ENCODE measurements around the gene EME2.

The EME2 gene

DNA sequence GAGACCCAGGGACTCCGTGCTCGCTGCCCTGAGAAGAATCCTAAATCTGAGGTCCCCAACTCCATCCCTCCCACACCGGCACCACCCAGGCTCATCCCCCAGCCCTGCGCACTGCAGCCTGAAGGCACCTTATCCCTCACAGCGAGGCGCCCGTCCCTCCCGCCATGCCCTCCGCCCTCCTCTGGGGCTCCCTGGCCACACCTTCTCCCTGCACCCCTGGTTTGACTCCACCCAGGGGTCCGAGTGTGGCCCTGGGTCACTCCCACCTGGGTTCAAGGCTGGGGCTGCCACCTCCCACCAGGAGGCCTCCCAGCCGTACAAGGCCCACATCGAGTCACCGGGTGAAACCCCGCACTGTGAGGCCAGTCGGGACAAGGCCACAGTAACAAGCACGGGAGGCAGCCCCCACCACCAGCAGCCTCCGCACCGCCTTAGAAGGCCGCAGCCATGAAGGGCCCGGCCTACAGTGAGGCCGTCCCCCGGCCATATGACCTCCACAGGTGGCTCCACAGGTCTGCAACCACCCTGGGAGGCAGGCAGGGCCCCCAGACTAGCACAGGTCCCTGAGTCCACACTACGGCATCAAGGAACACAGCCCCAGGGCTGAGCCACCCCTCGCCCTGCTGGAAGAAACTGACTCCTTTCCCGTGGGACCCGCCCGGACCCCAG lies 45.7 kb downstream of the EME2 start:
- DNase-seq (ENCODE audit: low read depth in 1 of 2, low spot score in 1 of 2), result no peak

DNA sequence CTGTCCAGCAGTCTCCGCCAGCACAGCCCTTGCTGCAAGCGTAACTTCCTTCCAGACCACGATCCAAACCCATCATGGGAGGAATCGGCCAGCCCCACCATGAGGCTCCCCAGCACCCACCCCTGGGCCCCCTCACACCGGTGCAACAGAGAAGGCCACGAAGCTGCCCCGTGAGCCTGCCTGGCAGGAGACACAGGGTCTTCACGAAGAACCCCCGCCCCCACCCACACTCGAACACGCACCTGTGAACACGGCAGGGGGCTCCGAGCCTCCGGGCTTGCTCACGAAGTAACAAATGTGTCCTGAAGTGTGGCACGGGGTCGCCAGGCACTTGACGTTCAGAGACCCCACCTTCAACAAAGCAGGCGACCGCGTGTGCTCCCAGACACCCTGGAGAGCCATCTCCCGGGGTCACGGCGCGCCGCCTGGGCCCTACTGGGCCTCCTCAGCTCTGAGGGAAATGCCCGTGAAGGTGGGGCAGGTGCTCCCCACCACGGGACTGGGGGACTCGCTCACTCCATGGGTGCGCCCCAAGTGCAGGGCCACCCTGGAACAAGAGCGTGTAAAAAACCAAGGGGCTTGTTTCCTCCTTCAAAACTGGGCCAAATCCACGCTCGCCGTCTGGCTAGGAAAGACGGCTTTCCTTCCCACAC lies 46.4 kb downstream of the EME2 start:
- no peak for DNase-seq (ENCODE audit: low read depth in 1 of 2, low spot score in 1 of 2)

DNA sequence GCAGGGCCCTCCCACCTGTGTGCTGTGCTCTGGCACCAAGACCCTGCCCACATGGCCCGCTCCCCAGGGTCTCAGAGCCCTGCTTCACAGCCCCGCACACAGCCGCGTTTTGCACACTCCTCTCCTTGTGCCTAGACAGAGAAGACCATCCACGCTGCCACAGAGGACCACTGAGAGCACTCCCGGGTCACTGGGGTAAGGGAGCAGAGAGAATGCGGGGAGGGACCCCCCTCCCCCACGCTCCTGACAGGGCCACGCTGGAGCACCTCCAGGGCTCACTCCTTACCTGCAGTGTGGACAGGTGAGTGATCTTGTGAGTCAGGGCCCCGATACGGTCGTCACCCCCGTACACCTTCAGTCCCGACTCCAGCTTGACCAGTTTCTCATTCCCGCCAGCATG lies 47.0 kb downstream of the EME2 start:
- no peak for DNase-seq (ENCODE audit: low read depth in 1 of 2, low spot score in 1 of 2)

DNA sequence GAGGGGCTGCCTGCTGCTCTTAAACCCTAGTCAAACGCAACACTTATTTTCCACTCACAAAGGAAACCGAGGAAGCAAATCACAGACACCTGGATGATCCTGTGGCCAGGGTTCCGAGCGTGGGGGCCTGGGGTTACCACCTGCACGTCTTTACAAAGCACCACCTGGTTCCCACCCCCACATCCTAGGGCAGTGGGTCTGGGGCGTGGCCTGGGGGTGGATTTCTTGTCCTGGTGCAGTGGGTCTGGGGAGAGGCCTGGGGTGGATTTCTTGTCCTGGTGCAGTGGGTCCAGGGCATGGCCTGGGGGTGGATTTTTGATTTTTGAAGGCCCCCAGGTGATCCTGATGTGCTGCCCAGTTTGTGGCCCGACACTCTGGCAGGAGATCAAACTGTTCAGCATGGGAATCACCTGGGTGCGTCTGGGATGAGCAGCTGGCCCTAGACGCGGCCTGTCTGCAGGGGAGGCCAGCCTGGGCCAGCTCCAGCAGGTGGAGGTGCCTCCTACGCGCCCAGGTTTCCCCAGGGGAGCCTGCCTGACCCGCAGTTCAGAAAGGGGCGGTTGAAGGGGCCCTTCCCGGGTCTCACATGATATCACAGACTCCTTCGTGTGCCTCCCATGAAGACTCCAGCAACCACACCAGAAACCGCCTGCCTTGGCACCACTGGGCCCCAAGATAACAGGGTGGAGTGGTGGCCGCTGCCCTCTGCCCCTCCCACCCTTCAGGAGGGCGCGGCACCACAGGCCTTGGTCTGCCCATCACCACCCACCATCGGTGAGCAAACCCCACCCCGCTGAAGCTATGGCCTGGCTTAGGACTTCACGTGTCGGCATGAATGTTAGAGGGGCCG lies 47.7 kb downstream of the EME2 start:
- DNase-seq (ENCODE audit: low read depth in 1 of 2, low spot score in 1 of 2), result no peak

DNA sequence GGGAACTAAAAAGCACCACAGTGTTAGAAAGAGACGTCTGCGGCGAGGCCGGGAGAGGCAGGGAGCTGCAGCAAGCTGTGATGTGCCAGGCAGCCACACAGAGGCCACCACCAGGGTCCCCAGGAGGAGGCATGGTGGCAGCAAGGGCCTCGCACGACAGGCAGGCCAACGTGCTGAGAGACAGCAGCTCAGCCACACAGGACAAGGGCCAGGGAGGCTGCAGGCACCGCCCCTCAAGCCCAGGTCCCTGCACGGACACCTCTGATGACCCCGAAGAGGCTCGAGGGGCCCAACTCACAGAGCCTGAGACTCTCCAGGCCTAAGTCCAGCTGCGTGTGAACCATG lies 48.3 kb downstream of the EME2 start:
- DNase-seq (ENCODE audit: low read depth in 1 of 2, low spot score in 1 of 2), result no peak

DNA sequence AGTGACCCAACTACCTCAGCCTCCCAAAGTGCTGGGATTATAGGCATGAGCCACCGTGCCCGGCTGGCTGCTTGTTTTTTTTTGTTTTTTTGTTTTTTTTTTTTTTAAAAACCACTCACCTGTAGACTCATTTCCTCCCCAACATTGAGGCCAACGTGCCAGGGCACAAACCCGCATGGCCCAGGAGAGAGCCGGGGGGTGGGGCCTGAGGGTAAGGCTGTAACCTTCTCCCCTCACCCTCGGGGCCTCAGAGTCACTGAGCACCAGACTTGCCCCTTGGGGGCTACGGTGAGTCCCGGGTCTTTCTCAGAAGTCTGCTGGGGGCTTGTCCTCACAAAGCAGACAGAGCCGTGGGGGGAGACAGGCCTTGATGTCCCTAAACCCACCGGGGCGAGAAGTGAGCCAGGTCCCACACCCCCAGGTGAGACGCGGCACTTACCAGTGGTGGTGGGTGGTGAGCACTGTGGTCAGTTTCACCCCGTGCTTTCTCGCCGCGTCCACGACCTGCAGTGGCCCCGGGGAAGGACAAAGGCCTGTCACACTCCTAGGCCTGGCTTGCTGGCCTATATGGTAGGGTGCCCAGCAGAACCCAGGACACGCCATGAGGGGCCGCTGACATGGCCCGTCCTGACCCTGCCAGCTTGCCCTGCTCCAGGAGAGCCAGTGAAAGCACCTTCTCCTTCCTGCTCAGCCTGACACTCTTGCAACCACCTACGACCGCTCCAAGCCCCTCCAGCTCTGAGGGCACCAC lies 49.4 kb downstream of the EME2 start:
- no peak for DNase-seq (ENCODE audit: low read depth in 1 of 2, low spot score in 1 of 2)

DNA sequence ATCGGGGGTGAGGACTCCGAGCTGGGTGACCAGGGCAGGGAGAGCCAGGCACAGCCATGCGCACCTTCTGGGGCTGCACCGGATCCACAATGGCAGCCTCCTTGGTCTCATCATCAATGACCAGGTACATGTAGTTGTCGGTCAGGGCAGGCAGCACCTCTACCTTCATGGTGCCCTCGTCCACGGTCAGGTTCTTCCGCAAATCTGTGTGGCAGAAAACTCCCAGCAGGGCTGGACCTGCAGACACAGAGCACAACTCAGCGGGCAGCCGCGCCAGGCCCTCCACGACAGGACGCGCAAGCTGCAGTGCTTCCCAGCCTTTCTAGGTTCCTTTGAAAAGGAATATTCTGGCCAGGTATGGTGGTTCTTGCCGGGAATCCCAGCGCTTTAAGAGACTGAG lies 50.2 kb downstream of the EME2 start:
- DNase-seq (ENCODE audit: low read depth in 1 of 2, low spot score in 1 of 2), result no peak

DNA sequence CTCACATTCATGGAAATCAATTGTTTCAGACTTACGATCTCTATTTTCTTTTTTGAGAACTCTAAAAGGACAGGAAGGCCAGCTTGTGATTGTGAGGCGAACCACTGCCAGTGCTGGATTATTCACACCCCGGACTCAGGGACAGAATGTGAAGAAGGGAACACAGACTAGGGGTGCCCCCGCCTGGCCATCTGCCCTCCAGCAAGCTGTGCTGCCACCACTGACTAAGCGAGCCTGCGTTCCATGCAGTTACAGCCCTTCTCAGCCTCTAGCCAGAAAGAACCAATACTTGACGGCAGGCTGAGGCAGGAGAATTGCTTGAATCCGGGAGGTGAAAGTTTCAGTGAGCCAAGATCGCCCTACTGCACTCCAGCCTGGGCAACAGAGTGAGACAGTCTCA lies 51.2 kb downstream of the EME2 start:
- no peak for DNase-seq (ENCODE audit: low read depth in 1 of 2, low spot score in 1 of 2)

DNA sequence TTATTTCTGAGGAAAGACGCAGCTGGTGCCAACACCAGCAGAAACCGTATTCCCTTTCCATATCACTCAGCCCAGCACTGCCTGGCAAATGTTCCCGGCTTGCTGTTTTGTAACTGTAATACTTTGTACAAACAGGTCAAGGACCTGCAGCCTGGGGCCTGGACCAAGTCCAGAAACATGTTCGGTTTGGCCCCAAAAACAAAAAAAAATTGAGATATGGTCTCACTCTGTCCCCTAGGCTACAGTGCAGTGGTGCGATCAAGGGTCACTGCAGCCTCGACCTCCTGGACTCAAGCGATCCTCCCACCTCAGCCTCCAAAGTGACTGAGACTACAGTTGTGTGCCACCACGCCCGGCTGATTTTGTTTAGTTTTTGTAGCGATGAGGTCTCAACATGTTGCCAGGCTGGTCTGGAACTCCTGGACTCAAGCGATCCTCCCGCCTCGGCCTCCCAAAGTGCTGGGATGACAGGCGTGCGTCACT lies 52.8 kb downstream of the EME2 start:
- no peak for DNase-seq (ENCODE audit: low read depth in 1 of 2, low spot score in 1 of 2)
